KG1 (cell line): ENCODE results near the gene KCNAB1.

ENCODE experiments used
- DNase-seq: peaks from one replicate; lab custom pipeline; 2025; lab: John Stamatoyannopoulos, UW

Gene KCNAB1

GRCh38 chr3:156460206-156460611 lies 339.8 kb downstream of the KCNAB1 start:
- peak; percentile 54 for DNase-seq

- DNase-seq: no peak
Observed at GRCh38 chr3:156461889-156462288, 341.5 kb downstream of the KCNAB1 start.

DNA sequence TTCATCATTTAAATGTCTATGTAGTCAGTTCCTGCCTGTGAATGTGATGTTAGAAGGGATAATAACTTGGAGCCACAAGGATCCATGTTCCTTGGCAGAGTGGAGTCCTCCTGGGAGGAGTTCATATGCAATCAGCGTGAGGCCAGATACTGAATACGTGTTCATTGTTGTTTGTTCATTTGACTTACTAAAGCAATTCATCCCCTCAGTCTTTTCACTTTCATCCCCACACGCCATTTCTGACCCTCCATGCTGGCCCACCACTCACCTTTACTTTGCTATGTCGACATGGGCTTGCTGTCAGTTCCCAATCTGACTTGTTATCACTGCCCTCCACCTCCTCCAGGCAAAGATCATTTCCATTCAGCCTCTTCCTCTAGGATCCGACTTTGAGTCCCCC lies 342.7 kb downstream of the KCNAB1 start:
- no peak for DNase-seq

GRCh38 chr3:156465194-156465593 lies 344.8 kb downstream of the KCNAB1 start:
- DNase-seq: no peak

DNA sequence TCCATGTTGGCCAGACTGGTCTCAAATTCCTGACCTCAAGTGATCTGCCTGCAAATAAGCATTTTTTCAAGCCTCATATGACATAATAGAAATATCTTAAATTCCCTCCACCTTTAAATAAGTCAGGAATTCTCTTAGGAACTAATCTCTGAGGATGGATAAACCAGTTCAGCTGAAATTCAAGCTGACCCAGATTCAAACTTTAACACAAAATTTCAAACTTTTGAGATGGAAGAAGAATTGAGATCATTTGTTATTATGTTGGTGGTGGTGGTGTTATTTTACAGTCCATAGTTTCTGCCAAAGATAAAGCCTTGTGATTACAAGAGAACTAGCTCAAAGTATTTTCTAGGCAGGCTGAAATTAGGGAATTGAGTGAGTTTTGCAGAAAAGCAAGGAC lies 349.1 kb downstream of the KCNAB1 start:
- no peak for DNase-seq

DNA sequence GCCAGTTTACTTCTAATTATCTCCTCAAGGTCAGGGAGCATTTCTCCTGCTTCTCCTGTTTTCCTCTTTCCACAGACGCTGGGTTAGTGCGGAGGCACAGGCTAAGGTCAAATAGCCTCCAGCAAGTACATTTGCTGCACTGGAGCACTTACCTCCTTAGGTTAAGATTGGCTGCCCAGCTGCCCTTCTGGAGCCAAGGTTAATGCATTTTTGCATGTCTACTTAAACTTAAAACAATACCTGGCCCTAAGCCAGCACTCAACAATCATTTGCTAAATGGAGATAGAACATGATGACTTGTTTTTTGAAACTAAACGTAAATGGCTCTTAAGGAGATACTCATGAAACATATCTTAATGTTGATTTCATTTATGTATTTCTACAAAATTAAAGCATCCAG lies 351.1 kb downstream of the KCNAB1 start:
- DNase-seq: no peak

GRCh38 chr3:156472150-156472549 lies 351.8 kb downstream of the KCNAB1 start:
- DNase-seq: no peak

DNA sequence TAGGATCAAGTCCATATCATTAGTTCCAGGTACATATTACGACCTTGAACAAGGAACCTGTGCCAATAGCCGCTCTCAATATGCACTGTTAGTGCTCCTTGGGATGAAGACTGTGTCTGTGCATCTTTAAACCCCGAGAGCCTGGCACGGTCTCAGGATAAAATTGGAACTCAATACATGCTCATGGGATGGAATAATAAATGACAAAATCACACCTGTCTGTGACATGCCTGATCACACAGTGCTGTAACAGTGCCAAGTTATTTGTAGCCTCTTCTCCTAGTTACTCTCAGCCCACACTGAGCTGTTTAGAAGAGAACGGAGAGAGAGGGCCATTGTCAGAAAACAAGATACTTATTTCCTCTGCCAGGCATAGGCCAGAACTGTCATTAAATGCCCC lies 352.3 kb downstream of the KCNAB1 start:
- DNase-seq: no peak

GRCh38 chr3:156473341-156473740 lies 353.0 kb downstream of the KCNAB1 start:
- DNase-seq: no peak

DNA sequence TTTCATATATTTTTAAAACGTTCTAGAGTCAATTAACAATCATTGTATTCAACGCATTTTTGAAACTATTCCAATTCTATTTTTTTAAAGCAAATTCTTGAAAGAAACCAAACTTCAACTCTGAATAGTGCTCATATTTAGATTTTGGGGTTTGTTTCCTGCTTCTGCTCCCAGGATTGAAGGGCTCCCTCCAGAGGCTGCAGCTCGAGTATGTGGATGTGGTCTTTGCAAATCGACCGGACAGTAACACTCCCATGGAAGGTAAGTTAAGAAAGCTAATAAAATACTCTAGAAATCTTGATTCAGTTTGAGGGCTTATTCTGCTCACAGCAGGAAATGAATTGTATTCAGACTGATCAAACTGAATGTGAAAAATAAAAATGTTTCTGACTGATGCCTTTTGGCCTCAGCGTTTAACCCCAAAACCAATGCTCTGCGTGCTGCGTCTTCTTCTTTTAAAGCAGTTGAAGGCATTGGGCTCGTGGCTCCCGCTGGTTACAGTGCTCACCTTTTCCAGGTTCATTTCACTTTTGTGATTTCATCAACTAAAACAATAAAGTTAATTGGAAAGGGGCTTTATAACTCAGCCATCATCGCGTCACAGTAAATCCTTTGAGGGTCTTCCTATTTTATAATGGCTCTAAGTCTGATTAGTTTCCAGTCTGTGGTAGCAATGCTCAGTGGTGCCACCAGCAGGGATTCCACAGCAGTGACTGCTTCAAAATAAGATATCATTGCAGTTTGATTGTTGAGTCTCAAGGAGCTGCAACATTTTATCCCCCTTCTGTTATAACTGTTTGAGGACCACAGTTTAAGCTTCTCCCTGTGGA lies 354.4 kb downstream of the KCNAB1 start:
- DNase-seq: no peak

DNA sequence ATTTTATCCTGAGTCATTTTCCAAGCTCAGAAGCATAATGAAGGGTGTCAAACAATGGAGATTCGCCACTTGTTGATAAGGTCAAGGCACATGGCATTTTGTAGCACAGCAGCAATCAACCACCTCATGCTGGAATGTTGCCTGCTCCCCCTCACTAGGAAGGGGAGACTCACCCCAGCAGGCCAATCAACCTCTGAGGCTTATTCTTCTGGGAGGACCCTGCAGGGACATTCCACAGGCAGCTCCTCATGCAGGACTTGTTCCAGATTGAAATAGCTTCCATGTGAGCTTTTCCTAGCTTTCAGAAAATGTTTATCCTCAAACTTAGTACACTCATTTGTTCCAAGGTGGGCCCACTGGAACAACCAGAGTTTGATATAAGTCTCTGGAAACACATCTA lies 356.9 kb downstream of the KCNAB1 start:
- no peak for DNase-seq

GRCh38 chr3:156478891-156479290 lies 358.5 kb downstream of the KCNAB1 start:
- DNase-seq: no peak

DNA sequence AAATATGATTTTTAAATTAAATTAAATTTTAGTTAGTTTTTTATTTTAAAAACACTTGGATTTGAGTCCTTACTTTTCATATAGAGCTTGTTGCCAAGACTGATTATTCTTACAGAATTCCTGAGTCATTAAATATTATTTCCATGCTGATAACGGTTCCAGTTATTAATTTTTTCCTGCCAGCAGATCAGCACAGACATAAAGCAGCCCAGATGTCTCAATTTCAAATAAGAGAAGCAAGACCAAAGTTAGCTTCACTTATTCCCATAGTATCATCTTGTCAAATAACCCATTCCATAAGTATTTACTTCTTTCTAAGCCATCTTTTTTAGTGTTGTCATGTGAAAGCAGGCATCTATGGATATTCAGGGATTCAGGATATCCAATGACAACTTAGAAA lies 359.2 kb downstream of the KCNAB1 start:
- DNase-seq: no peak

DNA sequence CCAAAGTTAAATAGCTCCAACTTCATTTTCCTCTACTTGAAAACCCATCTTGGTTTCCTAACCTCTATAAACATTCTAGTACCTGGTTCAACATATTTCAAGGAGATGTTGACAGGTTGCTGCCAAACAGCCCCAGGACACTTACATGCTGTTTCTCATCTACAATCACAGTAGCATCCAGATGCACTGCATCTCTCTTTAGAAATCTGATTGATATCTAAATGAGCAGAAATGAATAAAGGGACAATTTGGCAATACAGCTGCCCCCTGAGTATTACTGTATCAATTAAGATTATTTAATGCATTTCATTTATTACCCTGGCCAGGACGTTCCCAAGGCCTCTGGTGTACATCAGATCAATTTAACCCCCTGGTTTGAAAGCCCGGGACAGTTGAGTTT lies 360.6 kb downstream of the KCNAB1 start:
- no peak for DNase-seq

GRCh38 chr3:156483002-156483401 lies 362.6 kb downstream of the KCNAB1 start:
- DNase-seq: no peak

- no peak for DNase-seq
Observed at GRCh38 chr3:156483426-156483825, 363.0 kb downstream of the KCNAB1 start.

- peak; percentile 56 for DNase-seq
Observed at GRCh38 chr3:156483961-156484787, 363.8 kb downstream of the KCNAB1 start.

- DNase-seq: no peak
Observed at GRCh38 chr3:156488767-156489166, 368.4 kb downstream of the KCNAB1 start.

DNA sequence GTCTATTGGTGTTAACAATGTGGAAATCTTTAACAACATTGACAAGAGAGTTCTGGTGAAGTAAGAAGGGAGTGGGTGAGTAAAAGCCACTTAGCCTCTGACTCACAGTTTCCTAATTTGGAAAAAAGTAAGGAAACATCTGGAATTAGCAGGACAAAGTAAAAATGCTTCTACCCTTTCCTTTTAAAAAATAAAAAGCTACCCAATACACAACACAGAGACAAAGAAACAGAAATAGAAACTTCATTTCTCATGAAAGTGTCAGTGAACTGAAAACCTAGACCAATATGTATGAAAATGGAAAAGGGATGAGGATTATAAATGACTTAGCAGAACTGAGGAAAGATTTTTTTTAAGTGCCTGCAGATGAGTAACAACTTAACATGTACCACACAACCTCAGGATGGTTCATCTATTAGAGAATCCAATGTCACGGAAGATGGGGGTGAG lies 369.1 kb downstream of the KCNAB1 start:
- no peak for DNase-seq

- no peak for DNase-seq
Observed at GRCh38 chr3:156491192-156491591, 370.8 kb downstream of the KCNAB1 start.

GRCh38 chr3:156492801-156493261 lies 372.5 kb downstream of the KCNAB1 start:
- no peak for DNase-seq

DNA sequence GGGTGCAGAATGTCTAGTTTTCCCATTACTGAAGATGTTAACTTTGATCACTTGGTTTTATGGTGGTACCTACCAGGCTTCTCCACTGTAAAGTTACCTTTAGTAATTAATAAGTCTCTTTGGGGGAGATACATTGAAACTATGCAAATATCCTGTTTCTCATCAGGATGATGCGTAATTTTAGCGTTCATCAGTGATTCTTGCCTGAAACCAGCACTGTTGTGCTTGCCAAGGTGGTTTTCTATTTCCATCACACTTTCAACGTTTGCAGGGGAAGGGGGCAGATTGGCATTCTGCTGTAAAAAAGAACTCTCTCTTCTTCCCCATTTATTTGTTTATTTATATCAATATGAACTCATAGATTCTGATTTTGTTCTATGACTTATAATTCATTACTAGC lies 373.5 kb downstream of the KCNAB1 start:
- DNase-seq: no peak

DNA sequence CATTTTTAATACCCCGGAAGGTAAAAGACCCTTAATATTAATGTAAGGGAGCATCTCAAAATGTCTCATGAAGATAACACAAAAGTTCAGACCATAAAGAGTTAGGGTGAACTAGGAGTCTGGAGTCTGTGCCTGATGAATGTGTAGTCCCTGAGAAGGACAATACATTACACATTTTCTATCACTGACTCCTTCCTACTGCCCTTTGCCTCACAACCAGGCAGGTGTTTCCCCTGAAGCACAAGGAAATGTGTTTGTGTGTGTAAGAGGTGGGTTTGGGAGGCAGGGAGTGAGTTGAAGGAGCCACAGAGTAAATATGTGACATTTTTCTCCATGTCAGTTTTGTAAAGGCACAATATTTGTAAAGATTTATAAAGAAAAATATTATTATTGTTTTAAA lies 375.4 kb downstream of the KCNAB1 start:
- DNase-seq: no peak
